HL-60 (cell line): ENCODE results near the gene SNTG2.

Source experiments
- DNase-seq, 2 experiments: peaks; one replicate each; pipeline ENCODE4 v3.0.0-alpha.2; 2010 to 2020; ENCODE audit warnings: low read depth in 1 of 2, low spot score in 1 of 2
- H3K27ac ChIP-seq: fragments of 250-450 bp; sonication (Bioruptor Pico); replicated peaks from 2 replicates; pipeline ENCODE4 v1.5.1; 2020; ENCODE audit warnings: mild to moderate bottlenecking, moderate library complexity
- H3K27me3 ChIP-seq: fragments of 250-450 bp; sonication (Bioruptor Pico); 2 replicates; pipeline ENCODE4 v1.5.1; 2021; ENCODE audit warnings: mild to moderate bottlenecking, moderate library complexity; ENCODE audit not compliant: insufficient read depth, poor library complexity, severe bottlenecking
- H3K4me3 ChIP-seq: replicated peaks from 2 replicates; pipeline ENCODE4 v1.5.1; 2011; ENCODE audit warnings: mild to moderate bottlenecking, control low read depth, low read length; ENCODE audit not compliant: insufficient read depth
- GABPA ChIP-seq: IDR thresholded peaks from 2 replicates; pipeline ENCODE4 v1.6.1; 2012; ENCODE audit warnings: low read depth
- POLR2AphosphoS5 ChIP-seq: IDR thresholded peaks from 2 replicates; pipeline ENCODE4 v1.6.1; 2012; ENCODE audit warnings: low read depth
- REST ChIP-seq: IDR thresholded peaks from 2 replicates; pipeline ENCODE4 v1.6.1; 2012; ENCODE audit warnings: low read depth; ENCODE audit not compliant: insufficient replicate concordance
- SPI1 ChIP-seq: IDR thresholded peaks from 2 replicates; pipeline ENCODE4 v1.6.1; 2012; ENCODE audit warnings: low read depth, mild to moderate bottlenecking, borderline replicate concordance
- TF ChIP-seq, protein P1 (sequence below): IDR thresholded peaks from one replicate; pipeline ENCODE4 v1.5.1; 2011; ENCODE audit warnings: low read length, control low read depth, inconsistent platforms; ENCODE audit not compliant: insufficient read depth

SNTG2 gene

DNA sequence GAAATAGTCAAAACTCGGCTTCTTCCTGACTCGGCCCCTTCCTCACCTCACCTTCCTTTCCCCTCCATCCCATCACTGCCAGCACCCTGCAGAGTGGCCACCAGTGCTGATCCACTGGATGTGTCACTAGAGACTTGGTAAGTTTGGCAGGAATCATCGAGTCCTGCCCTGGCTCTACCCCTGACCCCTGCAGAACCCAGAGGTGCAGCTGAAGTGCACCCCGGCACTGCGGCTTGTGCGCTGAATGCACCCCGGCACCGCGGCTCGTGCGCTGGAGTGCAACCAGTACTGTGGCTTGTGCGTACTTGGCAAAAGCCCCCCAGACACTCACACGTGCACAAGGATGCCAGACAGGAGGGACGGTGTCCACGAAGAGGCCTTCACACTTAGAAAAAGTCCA lies 206.5 kb downstream of the SNTG2 start:
- TF ChIP-seq GABPA (no peak), POLR2AphosphoS5 (no peak), REST (no peak), SPI1 (no peak)
- TF ChIP-seq, protein P1, sequence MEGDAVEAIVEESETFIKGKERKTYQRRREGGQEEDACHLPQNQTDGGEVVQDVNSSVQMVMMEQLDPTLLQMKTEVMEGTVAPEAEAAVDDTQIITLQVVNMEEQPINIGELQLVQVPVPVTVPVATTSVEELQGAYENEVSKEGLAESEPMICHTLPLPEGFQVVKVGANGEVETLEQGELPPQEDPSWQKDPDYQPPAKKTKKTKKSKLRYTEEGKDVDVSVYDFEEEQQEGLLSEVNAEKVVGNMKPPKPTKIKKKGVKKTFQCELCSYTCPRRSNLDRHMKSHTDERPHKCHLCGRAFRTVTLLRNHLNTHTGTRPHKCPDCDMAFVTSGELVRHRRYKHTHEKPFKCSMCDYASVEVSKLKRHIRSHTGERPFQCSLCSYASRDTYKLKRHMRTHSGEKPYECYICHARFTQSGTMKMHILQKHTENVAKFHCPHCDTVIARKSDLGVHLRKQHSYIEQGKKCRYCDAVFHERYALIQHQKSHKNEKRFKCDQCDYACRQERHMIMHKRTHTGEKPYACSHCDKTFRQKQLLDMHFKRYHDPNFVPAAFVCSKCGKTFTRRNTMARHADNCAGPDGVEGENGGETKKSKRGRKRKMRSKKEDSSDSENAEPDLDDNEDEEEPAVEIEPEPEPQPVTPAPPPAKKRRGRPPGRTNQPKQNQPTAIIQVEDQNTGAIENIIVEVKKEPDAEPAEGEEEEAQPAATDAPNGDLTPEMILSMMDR: no peak
- no peak overlapping the region for H3K27ac ChIP-seq
- DNase-seq: no peak
- no peaks in the 10 kb centered on the region for H3K27me3 ChIP-seq
- no peak overlapping the region for H3K4me3 ChIP-seq

GRCh38 chr2:1159013-1159412 lies 208.4 kb downstream of the SNTG2 start:
- no peak for DNase-seq
- Histone ChIP-seq H3K27me3 (no peaks in the 10 kb centered on the region), H3K4me3 (no peak overlapping the region), H3K27ac (no peak overlapping the region)
- TF ChIP-seq, protein P1: no peak
- TF ChIP-seq SPI1: no peak
- no peak for TF ChIP-seq POLR2AphosphoS5
- no peak for TF ChIP-seq GABPA

- TF ChIP-seq, protein P1: no peak
- TF ChIP-seq GABPA (no peak), POLR2AphosphoS5 (no peak), REST (no peak), SPI1 (no peak)
- H3K27me3 ChIP-seq: no peaks in the 10 kb centered on the region
- no peak overlapping the region for H3K27ac ChIP-seq
- H3K4me3 ChIP-seq: no peak overlapping the region
- DNase-seq: no peak
Observed at GRCh38 chr2:1162246-1162645, 211.6 kb downstream of the SNTG2 start.
